ENCODE data around the gene DLGAP4. TPM values are rescaled to one million over a fixed set of nuclear protein-coding genes. Genes with fewer than 3 reads are reported as not detected.

Gene DLGAP4
- total and polyA plus RNA-seq, 2 of the 8 experiments (the other 6 are each of a cell fraction or from before 2014, with no cell fraction given) = 41.2 to 57.2 TPM

DNA sequence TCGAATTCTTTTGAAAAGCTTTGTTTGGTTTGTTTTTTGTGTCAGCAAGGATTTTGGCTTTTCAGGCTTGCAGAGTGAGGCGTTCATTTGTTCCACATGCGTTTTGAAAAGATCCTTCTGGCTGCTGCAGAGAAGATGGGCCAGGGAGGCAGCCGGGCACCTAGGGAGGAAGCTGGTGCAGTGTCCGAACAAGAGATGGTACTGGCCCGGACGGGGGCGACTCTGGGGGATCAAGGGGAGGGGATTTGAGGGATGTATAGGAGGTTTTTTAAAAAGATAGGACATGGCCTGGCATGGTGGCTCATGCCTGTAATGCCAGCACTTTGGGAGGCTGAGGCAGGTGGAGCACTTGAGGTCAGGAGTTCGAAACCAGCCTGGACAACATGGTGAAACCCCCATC is 55.3 kb downstream of the DLGAP4 start:
- CTCF ChIA-PET (ENCODE audit: partially characterized antibody) = interaction anchor here (0.6 to 1.2 kb wide), 2 partner anchors 19 to 1528 kb away, joined by 3 read pairs; no protein-coding TSS in a partner anchor
- no peak for FAIRE-seq

More for the DNA sequence above, 55.3 kb downstream of the DLGAP4 start:
- H3K27me3 ChIP-seq (replicated peaks in 1 of 4; ENCODE audit: control insufficient read depth in 3 of 4, extremely low read depth in 1 of 4, insufficient read depth in 3 of 4, low read length in 3 of 4) = no peaks in the 10 kb centered on the region
- WGBS, 2 experiments (ENCODE audit: extremely low coverage in 1 of 2, insufficient coverage in 1 of 2, insufficient read length in 1 of 2, insufficient replicate concordance in 2 of 2, low coverage in 1 of 2, low lambda C conversion rate in 2 of 2, missing lambda C conversion rate in 1 of 2) = 75% methylated on average over 9 of the region's 9 CpGs; no CpG with 5 or more reads in 1 of the 2 experiments
- H3K36me3 ChIP-seq (ENCODE audit: control insufficient read depth in 2 of 4, insufficient read depth in 4 of 4, low read length in 3 of 4) = no peaks in the 10 kb centered on the region
- POLR2A ChIA-PET (ENCODE audit: partially characterized antibody) = interaction anchor here (1.4 kb wide), 1 partner anchor 19 kb away, joined by 4 read pairs; no protein-coding TSS in a partner anchor
- H2BK15ac ChIP-seq (ENCODE audit: low read length) = no peak overlapping the region
- no peak overlapping the region for H2AK5ac ChIP-seq (ENCODE audit: low read depth, low read length)
- H4K91ac ChIP-seq (replicated peaks; ENCODE audit: insufficient read length, low read length) = no peak overlapping the region
- no peaks in the 10 kb centered on the region; a peak in 1 of 7 replicates for H3K4me1 ChIP-seq (replicated peaks in 1 of 4; ENCODE audit: control insufficient read depth in 3 of 4, insufficient read depth in 4 of 4, low read length in 3 of 4)
- H2BK12ac ChIP-seq (ENCODE audit: low read depth, low read length) = no peak overlapping the region
- H4K20me1 ChIP-seq (replicated peaks in 1 of 2; ENCODE audit: control insufficient read depth in 1 of 2, insufficient read depth in 2 of 2, low read length in 2 of 2) = no peaks in the 10 kb centered on the region
- H3K4ac ChIP-seq (replicated peaks; ENCODE audit: insufficient read length, low read depth, low read length) = no peak overlapping the region
- H3K79me2 ChIP-seq (ENCODE audit: control insufficient read depth in 1 of 2, insufficient read depth in 2 of 2, low read length in 2 of 2) = no peaks in the 10 kb centered on the region
- H3K18ac ChIP-seq (ENCODE audit: extremely low read depth, low read length) = no peak overlapping the region
- no peak overlapping the region for H2BK120ac ChIP-seq (replicated peaks; ENCODE audit: low read depth, low read length)
- no peak overlapping the region for H3K23ac ChIP-seq (ENCODE audit: insufficient read length)
- no peak overlapping the region for H3K4me2 ChIP-seq (ENCODE audit: insufficient read depth in 1 of 2, low read depth in 2 of 2, low read length in 2 of 2)
- no peak overlapping the region for H2AFZ ChIP-seq (ENCODE audit: low read length)
- no peak overlapping the region for H2BK20ac ChIP-seq (ENCODE audit: low read length)
- no peak overlapping the region for H3K9ac ChIP-seq (replicated peaks in 1 of 4; ENCODE audit: extremely low read depth in 1 of 4, low read depth in 3 of 4, low read length in 3 of 4)
- H3K14ac ChIP-seq (ENCODE audit: insufficient read length) = no peak overlapping the region
- TF ChIP-seq CHD2 (IDR thresholded peaks at IDR 0.05; ENCODE audit: low read length) (no peak), EGR1 (IDR thresholded peaks at IDR 0.05; ENCODE audit: borderline replicate concordance, low read depth, low read length) (no peak)
- DNase-seq (ENCODE audit: low read depth in 1 of 2, low spot score in 2 of 2) = no peak
- H4K8ac ChIP-seq (ENCODE audit: extremely low read depth, insufficient read depth, low read length) = no peak overlapping the region
- H3K4me3 ChIP-seq (ENCODE audit: extremely low read depth in 1 of 4, insufficient read depth in 2 of 4, low read depth in 3 of 4, low read length in 4 of 4) = no peak overlapping the region
- no peak overlapping the region for H4K5ac ChIP-seq (ENCODE audit: insufficient read length, low read depth, low read length)
- no peaks in the 10 kb centered on the region for H3K9me3 ChIP-seq (ENCODE audit: insufficient read depth in 2 of 2, low read depth in 1 of 2, low read length in 1 of 2)
- H3K56ac ChIP-seq (replicated peaks; ENCODE audit: insufficient read length, low read depth, low read length) = no peak overlapping the region
- no peak overlapping the region for H2BK5ac ChIP-seq (ENCODE audit: low read depth, low read length)
- H3K23me2 ChIP-seq (ENCODE audit: low read depth, low read length) = no peaks in the 10 kb centered on the region
- no peak overlapping the region for H3K27ac ChIP-seq (ENCODE audit: low read depth, low read length)
- H3K79me1 ChIP-seq (ENCODE audit: low read depth, low read length) = no peaks in the 10 kb centered on the region

Measured in H1 (cell line).